ENCODE results near the gene DNAH11.
A peak's percentile ranks its signal among the peaks of the same experiment; 100 is the strongest.
"Not testable (repeated sequence)": the region's sequence is repeated elsewhere in the genome, so short reads cannot be mapped to it uniquely, and the experiment has no call there.

DNAH11 gene

GRCh38 chr7:21805791-21806190 is 263.0 kb downstream of the DNAH11 start:
- DNase-seq, result no peak

DNA sequence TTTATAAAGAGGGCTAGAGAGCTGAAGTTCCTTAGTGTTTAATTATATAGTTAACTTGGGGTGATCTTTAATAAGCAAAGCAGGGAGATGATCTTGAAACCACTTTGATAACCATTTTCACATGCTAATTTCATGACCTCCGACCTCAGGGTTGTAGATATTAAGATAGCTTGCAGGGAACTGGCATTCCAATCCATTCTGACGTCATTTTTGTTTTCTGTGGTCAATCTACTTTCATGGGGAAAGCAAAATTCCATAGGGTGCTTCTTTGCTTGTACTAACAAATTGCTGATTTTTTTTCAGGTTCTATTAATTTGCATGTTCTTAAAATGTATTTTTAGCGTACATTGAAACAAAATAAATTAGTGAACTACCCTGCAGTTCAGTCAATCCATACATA is 263.5 kb downstream of the DNAH11 start:
- DNase-seq, result no peak

- DNase-seq, result no peak
These were observed 276.2 kb downstream of the DNAH11 start for GRCh38 chr7:21819048-21819447.

DNA sequence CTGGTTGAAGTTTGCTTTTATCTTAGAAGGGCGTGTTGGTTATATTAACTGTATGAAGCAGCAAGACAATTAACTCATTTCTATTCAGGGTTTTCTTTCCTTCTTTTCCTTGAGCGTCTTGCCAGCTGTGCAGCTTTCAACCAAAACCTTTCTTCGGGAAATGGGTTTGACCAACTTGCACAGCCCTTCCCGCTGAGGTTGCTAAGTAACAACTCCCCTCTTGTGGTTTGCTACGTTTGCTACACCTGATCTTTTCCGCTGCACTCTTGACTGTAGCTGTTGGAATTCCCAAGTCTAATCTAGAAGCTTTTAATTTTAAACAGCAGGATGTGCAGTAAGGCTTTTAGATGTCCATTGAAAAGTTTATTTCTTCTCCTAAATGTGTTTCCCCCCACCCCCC is 286.0 kb downstream of the DNAH11 start:
- no peak for DNase-seq

DNA sequence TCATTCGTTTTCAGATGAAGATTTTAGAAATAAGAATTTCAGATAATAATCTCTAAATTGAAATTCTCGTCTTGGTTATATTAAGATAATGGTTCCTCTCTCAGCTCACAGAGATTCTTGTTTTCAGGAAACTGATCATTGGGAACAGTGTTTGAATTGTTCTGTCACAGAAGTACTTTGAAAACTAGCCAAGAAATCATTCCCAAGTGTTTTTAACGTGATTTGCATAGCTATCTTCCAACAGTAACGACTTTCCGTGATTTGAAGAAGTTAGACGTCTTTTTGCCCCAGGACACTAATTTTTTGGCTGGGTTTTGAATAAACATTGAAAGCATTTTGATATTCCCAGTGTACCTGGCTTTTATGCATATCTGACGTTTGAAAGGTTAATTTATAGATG is 286.9 kb downstream of the DNAH11 start:
- DNase-seq, result no peak

GRCh38 chr7:21844742-21845141 is 301.9 kb downstream of the DNAH11 start:
- no peak for DNase-seq

DNA sequence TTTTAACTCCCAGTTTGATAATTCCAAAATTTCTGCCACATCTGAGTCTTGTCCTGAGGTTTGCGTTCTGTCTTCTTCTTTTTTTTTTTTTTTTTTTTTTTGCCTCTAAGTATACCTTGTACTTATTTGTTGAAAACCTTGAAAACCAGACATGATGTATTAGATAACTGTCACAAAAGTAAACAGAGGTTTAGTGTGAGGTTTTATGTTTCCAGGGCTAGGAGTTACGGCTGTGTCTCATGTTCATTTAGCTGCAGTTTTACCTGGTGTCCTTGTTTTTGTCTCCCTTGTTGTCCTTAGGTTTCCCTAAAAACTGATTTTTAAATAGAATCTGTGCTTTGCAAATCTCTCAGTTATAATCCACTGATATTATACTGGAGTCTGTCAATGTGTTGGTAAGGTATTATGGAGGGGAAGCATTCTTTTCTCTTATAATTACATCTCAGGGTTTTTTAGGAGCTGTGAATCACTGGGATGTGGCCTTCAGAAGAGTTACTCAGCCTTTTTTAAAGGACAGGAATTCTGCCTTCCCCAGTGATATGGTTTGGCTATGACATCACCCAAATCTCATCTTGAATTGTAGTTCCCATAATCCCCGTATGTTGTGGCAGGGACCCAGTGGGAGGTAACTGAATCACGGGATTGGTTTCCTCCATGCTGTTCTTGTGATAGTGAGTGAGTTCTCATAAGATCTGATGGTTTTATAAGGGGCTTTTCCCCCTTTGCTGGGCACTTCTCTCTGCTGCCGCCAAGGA is 307.9 kb downstream of the DNAH11 start:
- no peak for DNase-seq

GRCh38 chr7:21851559-21851967 is 308.7 kb downstream of the DNAH11 start:
- no peak for DNase-seq

- DNase-seq, result not testable (repeated sequence)
These were observed 322.9 kb downstream of the DNAH11 start for GRCh38 chr7:21865631-21866204.

- DNase-seq, result no peak
These were observed 323.9 kb downstream of the DNAH11 start for GRCh38 chr7:21866731-21867130.

DNA sequence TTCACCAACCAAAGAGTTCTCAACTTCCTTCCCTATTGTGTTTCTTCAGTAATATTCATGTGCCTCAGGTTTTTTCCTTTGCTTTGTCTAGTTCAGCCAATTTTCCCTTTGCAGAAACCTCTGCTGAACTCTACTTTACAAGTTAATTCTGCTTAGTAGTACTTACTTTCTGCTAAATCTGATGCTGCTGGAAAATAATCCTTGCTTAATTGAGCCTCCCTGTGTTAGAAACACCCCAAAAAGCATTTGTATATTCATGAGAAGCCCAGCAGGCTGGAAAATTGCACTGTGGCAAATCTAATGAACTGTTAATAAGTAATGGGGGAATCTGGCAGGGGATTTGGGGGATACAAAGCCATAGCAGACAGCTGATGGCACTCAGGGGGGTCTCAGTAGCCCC is 324.4 kb downstream of the DNAH11 start:
- DNase-seq, result no peak

DNA sequence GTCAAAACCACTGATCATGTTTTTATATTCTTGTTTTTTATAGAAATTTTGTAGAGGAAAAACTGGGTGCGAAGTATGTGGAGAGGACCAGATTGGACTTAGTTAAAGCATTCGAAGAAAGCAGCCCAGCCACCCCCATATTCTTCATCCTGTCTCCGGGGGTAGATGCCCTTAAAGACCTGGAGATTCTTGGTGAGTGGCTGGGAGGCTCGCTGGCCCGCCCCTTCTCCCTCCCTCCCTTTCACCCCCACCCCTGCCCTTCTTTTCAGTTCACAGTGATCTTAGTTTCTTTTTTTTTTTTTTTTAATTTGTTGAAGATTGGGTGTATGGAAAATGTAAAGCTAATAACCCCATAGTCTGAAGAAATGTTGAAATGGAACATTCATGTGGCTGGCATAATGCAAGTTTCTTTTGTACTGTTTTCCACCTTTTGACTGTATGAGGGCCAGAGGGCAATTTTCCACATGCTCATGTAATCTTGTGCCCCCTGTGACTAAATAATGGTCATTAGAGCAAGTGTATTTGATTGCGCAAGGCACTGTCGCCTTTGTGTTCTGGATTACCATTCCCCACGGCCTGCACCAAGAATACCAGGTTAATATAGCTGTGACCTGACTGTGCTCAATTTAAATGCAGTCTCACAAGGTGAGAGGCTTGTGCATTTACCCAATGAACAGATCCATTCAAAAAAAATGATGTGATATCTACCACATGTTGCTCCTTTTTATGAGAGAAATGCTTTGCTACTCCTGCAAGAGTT is 325.2 kb downstream of the DNAH11 start:
- no peak for DNase-seq

DNA sequence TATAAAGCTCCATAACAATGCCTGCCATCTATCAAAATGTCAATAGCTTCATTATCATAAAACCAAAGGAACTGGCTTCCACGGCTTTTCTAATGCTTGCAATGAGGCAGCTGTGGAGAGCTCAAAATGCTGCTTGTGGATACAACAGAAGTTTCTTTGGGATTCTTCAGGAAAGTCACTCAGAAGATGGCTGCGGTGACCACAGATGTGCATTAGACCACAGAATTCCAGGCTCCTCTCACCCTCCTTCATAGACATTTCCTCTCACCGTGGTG is 325.7 kb downstream of the DNAH11 start:
- DNase-seq, result no peak

GRCh38 chr7:21869785-21870402 is 327.1 kb downstream of the DNAH11 start:
- DNase-seq, result no peak

GRCh38 chr7:21883069-21883468 is 340.2 kb downstream of the DNAH11 start:
- DNase-seq, result no peak

DNA sequence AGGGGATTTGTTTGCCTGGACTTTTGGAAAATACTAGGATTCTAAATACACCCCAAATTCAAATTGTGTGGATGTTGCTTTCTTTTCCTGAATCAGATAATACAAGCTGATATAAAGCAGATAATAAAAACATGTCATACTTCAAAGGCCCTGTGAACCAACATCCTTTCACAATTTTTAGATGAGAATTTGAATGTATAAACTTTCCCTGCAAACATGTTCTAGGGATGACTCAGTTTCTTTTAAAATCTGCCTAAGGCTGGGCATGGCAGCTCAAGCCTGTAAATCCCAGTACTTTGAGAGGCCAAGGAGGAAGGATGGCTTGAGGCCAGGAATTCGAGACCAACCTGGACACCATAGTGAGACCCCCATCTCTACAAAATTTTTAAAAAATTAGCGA is 340.7 kb downstream of the DNAH11 start:
- not testable (repeated sequence) for DNase-seq

DNA sequence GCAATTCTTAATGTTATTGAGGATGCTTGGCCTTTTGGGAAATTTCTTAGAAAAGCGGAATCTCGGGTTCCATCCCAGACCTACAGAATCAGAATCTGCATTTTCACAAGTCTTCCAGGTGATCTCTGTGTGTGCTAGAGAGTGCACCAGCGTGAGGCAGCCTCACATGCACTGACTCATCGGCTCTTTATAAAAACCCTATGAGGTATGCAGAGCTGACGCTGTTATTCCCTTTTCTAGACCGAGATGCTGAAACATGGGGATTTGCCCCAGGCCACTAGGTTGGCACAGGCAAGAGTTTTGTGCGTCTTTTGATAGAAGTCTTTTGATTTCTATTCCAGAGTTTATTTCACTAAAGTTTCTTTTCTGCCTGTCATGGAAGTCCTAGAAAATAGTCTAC is 341.7 kb downstream of the DNAH11 start:
- DNase-seq, result no peak

DNA sequence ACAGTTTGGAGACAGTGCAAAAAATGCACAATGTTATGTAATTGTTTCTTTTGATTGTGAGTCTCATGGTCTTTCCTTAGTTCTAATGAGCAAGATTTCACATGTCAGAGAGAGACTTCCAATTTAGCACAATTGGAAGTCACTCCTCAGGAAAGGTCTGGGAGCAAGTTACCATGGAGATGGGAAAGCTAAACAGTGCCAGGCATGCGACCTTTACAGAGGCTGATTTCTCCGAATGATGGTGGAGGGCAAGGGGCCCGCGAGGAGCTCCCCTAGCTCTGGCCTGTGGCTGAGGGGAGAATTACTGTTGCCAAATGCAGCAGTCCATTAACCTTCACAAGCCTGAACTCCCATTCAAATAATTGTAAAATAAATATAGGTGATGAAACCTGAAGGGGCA is 343.6 kb downstream of the DNAH11 start:
- no peak for DNase-seq

GRCh38 chr7:21887353-21887752 is 344.5 kb downstream of the DNAH11 start:
- DNase-seq, result no peak

GRCh38 chr7:21887779-21888178 is 344.9 kb downstream of the DNAH11 start:
- DNase-seq, result no peak

DNA sequence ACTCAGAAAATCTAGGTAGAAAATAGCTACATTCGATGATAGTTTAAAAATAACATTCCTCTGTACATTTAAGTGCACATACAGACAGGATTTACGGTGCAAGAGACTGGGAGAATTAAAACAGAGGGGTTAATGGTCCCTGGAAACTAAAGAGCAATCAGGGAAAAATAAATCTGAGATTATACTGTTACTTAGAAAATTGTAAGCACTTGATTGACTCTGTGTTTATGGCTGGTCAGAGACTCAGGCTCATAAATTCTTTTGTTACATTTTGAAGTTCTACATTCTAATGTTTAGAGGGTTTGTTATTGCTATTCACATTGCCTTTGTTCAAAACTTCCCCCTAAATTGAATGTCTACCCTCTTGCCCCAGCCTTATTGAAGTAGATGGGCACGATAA is 348.5 kb downstream of the DNAH11 start:
- DNase-seq, result no peak

GRCh38 chr7:21893401-21893800 is 350.6 kb downstream of the DNAH11 start:
- no peak for DNase-seq

DNA sequence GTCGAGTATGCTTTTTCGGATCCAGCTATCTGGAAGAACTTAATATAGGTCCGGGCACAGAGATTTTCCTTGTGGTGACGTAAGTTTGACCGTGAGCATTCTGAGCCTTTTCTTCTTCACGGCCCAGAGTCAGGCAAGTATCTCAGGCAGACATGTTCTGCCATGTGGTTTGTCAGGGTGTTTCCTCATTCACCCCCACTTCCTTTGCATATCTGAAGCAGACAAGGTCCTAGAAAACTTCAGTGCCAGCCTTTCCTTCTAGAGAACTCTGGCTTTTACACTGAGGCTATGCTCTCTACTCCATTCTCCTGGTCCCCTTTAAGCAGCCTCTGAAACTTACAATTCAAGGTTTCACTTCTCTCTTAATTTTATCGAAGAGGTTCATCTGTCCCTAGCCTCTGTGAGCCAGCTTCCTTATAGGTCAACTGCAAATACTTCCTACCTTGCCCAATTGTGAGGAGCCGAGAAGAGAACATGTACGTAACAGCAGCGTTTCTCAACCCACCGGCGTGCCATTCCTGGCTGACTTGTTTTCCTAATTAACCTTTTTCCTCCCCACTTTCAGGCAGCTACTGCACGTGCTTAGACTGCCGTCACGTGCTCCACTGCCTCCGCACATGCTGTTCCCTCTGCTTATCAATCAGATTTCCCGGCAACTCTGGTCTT is 355.6 kb downstream of the DNAH11 start:
- DNase-seq, result peak; percentile 29

Data from hematopoietic multipotent progenitor cell treated with erythropoietin and hydrocortisone succinate and interleukin-3 and kit ligand, for 8 days (in vitro differentiated cells).